HG02981 (cell line): ENCODE measurements around the gene C22orf39.

ENCODE experiments used
- ATAC-seq: cut with Tn5 transposase; IDR thresholded peaks from one replicate; pipeline ENCODE4 v1.9.1; 2021; ENCODE audit warnings: mild to moderate bottlenecking, moderate library complexity; ENCODE audit not compliant: unreplicated experiment

Gene C22orf39, protein sequence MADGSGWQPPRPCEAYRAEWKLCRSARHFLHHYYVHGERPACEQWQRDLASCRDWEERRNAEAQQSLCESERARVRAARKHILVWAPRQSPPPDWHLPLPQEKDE

GRCh38 chr22:19447330-19448075 lies at the start of gene C22orf39:
TSS of gene C22orf39 (minus strand) at chr22:19447711. CDS start at chr22:19447688, 23 bp downstream.
- ATAC-seq = peak; percentile 70

DNA sequence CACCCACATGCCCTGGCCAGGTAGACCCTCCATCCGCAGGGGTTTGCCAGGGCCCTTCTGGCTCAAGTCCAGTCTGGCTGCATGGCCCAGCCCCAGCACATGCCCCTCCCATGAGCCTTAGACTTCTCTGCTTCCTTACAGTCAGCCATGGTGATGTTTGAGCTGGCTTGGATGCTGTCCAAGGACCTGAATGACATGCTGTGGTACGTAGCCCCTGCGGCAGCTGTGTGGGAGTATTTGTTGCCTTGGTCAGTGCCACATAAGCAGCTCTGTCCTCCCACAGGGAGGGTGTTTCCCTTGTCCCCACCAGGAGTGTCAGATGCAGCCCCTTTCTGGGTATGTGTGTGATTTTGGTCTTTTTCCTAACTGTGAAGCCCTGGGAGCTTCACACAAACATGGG lies 49.7 kb upstream of the C22orf39 start:
- ATAC-seq = no peak

- no peak for ATAC-seq
Measured at GRCh38 chr22:19496324-19496630, 48.8 kb upstream of the C22orf39 start.

DNA sequence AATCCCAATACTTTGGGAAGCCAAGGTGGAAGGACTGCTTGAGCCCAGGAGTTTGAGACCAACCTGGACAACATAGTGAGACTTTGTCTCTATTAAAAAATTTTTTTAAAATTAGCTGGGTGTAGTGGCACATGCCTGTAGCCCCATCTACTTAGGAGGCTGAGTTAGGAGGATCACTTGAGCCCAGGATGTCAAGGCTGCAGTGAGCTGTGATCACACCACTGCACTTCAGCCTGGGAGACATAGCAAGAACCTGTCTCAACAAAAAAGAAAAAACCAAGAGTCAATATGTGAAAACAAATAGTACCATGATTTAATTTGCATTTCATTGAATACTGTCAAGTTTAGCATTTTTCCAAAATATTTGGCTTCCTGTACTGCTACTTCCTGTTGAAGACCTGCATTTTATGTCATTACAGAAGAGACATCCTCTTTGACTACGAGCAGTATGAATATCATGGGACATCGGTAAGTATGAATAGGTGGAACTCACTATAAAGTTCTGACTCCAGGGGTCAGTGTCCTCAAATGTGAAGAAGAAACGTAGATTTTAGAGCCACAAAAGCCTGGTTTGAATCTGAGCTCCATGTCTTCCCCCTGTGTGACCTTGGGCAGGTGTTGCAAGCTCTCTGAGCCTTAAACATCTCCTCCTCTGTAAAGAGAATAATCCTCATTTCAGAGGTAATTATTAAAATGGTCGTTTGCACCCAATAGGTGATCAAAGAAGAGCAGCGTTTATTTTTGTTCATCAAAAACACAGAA lies 48.2 kb upstream of the C22orf39 start:
- no peak for ATAC-seq

GRCh38 chr22:19494676-19495173 lies 47.2 kb upstream of the C22orf39 start:
- ATAC-seq = no peak

DNA sequence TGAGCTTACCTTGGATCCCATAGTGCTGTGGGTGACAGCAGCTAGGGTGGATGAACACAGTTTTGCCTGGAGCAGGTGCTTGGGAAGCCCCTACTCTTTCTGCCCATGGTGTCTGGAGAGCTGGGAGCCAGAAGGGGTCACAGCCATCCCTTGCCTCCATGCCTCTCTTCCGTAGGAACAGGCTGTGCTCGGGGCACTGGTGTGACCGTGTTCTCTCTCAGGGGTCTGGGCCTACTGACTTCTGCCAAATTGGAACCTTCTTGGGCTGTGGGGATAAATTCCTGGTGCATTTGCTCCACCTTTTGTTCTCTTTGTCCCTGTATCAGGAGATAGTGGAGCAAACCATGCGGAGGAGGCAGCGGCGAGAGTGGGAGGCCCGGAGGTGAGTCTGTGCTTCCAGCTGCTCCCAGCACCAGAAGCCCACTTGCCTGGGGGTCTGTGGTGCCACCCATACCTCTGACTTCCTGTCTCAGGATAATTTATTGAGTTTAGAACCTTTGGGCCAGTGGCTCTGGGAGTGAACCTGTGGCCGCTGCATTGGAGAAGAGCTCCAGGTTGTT lies 46.6 kb upstream of the C22orf39 start:
- no peak for ATAC-seq

DNA sequence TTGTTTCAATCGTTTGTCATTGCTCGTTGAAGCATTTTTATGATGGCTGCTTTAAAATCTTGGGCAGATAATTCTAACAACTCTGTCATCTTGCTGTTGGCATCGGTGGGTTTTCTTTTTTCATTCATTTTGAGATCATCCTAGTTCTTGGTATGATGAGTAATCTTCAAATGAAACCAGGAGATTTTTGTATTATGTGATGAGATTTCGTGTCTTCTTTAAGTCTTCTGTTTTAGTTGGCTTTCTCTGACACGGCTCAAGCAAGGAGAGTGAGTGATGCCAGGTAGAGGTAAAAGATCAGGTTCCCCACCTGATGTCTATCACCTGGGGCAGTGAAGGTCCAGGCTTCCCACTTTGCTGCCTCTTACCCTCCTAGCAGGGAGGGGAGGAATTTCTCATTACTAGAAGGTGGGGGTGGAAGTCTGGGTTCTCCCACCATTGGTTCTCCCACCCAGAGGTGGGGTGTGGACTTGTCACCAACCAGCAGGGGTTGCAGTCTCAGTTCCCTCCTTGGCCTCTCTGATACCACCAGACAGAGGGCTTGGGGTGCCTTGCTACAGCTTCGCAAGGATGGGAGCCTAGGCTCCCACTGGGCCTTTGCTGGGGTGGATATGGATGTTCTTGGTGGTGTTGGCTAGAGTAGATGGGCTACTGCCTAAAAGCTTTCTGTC lies 45.1 kb upstream of the C22orf39 start:
- ATAC-seq = no peak

DNA sequence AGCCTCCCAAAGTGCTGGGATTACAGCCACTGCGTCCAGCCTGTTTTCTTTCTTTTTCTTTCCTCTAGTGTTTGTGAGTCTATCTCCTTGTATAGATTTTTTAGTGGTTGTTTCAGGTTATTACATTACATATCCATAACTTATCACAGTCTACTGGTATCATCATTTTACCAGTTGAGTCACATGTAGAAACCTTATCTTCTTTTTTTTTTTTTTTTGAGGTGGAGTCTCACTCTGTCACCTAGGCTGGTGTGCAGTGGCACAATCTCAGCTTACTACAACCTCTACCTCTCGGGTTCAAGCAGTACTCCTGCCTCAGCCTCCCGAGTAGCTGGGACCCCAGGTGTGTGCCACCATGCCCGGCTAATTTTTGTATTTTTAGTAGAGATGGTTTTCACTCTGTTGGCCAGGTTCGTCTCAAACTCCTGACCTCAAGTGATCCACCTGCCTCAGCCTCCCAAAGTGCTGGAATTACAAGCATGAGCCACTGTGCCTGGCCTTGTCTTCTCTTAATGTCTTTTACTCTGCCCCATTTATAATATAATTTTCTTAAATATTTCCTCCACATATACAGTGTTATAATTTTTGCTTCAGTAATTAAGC lies 43.2 kb upstream of the C22orf39 start:
- no peak for ATAC-seq

DNA sequence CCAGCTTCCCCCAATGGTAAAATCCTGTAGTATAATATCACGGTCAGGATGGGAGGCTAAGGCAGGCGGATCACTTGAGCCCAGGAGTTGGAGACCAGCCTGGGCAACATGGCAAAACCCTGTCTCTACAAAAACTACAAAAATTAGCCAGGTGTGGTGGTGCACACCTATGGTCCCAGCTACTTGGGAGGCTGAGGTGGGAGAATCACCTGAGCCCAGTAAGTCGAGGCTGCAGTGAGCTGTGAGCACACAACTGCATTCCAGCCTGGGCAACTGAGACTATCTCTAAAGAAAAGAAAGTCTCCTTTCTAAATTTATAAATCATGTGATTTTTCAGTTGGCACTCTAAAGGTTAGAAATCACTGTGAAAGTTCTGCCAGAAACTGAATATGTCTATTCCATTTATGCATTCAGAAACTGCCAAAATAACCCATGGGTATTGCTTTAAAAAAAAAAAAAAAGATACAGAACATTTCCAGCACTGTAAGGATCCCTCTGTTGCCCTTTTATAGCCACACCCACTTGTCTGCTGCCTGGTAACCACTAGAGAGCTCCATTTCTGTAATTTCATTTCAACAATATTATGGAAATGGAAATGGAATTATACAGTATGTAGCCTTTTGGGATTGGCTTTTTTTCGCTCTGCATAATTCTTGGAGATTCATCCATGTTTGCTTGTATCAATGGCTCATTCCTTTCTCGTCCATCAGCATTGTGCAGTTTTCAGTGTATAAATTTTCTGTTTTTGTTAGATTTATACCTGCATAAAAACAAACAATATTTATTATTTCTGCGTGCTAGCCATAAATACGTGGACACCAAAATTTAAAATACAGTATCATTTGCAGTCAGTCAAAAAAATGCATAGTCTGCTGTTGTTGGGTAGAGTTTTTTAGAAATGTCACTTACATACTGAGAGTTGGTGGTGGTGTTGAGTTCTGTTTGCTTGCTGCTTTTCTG lies 41.7 kb upstream of the C22orf39 start:
- no peak for ATAC-seq

- no peak for ATAC-seq
Measured at GRCh38 chr22:19488285-19488684, 40.8 kb upstream of the C22orf39 start.

- ATAC-seq = no peak
Measured at GRCh38 chr22:19483481-19484244, 36.2 kb upstream of the C22orf39 start.

DNA sequence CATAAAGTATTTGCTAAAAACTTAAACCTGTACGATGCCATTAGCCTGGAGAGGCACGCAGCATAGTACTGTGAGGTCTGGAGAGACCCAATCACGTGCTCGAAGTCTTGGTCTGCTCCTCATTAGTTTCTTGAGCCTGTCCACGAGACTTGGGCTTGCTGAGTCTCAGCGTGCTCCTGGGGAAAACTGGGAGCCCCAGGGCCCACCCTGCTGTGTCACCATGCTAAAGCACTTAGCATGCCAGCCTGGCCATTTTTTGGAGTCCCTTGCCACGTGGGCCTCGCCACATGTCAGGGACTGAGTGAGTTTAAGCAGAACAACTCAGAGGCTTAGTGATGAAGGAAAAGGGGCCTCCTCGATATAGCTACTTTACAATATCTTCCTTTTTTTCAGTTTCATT lies 34.8 kb upstream of the C22orf39 start:
- no peak for ATAC-seq

DNA sequence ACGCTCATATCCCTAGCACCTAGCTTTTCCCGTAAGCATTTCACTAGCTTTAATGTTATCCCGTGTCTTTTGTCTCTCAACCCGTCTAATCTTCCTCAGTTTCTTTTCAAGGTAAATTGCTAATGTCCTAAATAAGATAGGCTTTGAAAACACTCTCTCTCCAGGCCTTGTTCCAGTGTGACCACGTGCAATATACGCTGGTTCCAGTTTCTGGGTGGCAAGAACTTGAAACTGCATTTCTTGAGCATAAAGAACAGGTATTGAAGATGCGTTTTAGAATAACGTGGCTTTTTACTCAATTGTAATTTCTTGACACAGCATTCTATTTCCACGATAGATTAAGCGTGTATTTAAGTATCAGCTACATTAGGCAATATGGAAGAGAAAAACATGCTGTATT lies 33.3 kb upstream of the C22orf39 start:
- ATAC-seq = no peak

DNA sequence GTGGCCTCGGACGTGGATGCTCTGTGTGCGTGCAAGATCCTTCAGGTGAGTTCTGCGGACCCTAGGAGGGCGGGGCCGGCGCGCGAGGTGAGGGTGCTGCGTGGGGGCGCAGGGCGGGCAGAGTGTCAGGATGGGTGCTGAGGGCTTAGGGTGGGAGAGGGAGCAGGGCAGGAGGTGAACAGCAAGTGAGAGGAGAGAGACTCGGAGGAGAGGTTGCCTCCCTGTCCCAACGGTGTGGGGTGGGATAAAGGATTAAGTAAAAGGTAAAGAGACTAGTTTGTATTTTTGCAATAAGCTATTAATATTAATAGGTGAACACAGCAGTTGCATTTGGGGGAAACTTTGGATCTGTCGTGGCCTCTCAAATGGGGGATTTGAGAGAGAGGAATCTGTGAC lies 32.7 kb upstream of the C22orf39 start:
- no peak for ATAC-seq

GRCh38 chr22:19479355-19480172 lies 32.1 kb upstream of the C22orf39 start, which contains the start of gene CDC45:
TSS of gene CDC45 (plus strand) at chr22:19479920. CDS start at chr22:19479969, 49 bp downstream.
- ATAC-seq = peak; percentile 83

GRCh38 chr22:19478901-19479354 lies 31.4 kb upstream of the C22orf39 start, which contains the start of gene UFD1:
TSS of gene UFD1 (minus strand) at chr22:19479193. CDS start at chr22:19479085, 108 bp downstream.
- peak; percentile 41 for ATAC-seq

DNA sequence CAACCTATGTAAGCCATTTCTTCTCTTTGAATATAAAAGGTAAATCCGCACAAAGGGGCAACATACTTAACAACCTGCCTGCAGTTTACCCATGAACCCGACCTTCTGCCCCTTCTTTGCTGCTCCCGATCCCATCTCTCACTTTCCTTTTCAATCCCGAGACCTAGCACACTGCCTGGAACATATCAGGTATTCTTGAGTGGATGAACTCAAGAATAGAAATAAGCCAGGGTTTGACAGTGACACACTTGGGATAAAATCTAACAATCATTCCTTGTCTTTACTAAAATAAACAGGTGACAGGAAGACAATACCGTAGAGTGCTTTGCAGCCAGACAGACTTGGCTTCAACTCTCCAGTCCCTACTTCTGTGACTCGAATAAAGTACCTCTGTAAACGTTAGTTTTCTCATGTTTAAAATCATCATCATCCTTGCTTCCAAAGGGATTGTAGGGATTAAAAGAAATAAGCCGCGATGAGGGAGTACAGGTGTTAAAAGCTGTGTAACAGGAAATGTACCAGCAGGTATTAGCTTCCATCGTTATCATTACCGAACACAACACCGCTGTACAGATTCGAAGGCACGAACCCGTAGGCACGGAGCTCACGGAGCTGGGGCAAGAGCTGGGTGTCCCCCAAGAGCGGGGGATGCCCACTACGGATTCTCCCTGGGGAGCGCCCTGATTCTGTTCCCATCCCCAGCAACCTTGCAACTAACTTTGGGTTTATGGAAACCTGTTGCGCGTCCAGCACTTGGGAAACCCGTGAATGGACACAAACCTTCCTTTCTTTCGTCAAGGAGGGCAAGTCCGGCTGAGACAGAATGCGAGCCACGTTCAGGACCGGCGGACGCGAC lies 30.8 kb upstream of the C22orf39 start:
- ATAC-seq = no peak
